Stimulated activated CD4-positive, alpha-beta T cell treated with anti-CD3 and anti-CD28 coated beads, Interleukin-4, amount 100 ng/mL, for 1 hour (primary cell): ENCODE measurements around the gene TRIM58.

Experiments used
- DNase-seq: peaks from one replicate; pipeline ENCODE4 v3.0.0-alpha.2; 2020

The TRIM58 gene, protein sequence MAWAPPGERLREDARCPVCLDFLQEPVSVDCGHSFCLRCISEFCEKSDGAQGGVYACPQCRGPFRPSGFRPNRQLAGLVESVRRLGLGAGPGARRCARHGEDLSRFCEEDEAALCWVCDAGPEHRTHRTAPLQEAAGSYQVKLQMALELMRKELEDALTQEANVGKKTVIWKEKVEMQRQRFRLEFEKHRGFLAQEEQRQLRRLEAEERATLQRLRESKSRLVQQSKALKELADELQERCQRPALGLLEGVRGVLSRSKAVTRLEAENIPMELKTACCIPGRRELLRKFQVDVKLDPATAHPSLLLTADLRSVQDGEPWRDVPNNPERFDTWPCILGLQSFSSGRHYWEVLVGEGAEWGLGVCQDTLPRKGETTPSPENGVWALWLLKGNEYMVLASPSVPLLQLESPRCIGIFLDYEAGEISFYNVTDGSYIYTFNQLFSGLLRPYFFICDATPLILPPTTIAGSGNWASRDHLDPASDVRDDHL

DNA sequence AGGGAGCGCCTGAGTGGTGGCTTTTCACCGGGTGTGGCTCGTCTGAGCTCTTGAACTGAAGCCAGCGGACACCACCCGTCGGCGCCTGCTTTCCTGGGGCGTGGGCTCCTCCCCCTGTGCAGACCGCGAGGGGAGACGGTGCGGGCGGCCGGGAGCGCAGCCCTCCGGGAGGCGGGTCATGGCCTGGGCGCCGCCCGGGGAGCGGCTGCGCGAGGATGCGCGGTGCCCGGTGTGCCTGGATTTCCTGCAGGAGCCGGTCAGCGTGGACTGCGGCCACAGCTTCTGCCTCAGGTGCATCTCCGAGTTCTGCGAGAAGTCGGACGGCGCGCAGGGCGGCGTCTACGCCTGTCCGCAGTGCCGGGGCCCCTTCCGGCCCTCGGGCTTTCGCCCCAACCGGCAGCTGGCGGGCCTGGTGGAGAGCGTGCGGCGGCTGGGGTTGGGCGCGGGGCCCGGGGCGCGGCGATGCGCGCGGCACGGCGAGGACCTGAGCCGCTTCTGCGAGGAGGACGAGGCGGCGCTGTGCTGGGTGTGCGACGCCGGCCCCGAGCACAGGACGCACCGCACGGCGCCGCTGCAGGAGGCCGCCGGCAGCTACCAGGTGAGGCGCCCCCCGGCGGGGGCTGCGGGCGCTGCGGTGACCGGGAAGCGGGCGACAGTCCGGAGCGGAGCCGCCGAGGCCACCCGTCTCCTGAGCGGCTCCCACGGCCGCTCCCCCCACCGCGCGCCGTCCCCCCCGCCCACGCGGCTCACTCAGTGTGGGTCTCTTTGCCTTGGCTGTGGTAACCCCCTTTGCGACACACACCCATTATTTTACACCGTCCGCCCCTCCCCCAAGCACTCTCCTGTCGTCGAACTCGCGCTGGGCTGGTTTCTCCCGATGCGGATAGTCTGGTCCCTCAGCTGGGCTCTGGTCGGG, at the start of gene TRIM58:
Gene TRIM58 (plus strand): TSS at position 119 of the 916 bp plus-strand sequence. CDS start 60 bp downstream, at position 179.
- DNase-seq: peak; percentile 17

DNA sequence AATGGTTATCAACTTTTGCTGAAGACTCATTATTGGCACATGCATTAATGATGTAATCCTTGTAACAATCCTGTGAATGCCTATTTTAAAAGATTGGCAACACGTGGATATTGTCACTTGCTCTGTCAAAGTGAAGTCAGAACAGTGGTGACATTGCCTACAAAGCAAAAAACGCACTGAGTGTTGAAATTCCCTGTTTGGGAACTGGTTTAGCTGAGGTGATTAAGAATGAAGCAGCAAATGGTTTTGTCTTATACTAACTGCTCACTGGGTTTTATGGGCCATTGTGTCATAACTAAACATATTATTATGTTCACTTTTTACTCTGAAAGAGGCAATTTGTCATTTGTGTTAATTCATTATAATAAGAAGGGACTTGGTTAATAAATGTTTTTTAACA, 44.4 kb upstream of the TRIM58 start:
- no peak for DNase-seq

DNA sequence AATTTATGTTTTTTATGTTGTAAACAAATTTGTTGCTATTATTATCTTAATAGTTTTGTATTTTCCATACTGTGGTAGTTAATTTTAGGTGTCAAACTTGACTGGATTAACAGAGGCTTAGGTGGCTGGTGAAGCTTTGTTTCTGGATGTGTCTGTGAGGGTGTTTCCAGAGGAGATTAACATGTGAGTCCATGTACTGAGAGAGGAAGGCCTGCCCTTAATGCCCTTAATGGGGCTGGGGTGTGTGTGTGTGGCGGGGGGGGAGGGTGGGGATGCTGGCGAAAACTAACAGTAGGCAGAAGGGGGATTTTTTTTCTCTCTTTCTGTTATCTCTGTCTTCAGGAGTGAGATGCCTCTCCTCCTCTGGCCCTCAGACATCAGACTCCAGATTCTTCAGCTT, 34.9 kb upstream of the TRIM58 start:
- DNase-seq: no peak

DNA sequence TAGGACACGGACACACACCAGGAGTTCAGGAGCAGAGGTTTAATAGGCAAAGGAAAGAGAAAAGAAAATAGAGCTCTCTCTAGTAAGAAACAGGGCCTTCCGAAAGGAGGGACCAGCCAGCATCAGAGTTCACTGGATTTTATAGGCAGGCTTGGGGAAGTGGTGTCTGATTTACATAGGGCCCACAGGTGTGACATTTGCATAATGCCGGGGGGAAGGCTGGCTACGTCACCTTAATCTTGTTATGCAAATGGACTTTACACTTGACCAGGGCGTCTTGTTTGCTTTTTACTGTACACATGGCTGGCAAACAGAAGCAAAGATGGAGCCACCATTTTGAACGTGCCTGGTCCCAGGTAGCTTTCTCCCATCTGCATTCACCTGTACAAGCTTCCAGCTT, 33.0 kb upstream of the TRIM58 start, which contains the start of gene OR14A16:
Gene OR14A16 (minus strand): TSS at position 97 of the 400 bp plus-strand sequence. CDS start 8,390 bp downstream, outside the sequence.
- DNase-seq: no peak

DNA sequence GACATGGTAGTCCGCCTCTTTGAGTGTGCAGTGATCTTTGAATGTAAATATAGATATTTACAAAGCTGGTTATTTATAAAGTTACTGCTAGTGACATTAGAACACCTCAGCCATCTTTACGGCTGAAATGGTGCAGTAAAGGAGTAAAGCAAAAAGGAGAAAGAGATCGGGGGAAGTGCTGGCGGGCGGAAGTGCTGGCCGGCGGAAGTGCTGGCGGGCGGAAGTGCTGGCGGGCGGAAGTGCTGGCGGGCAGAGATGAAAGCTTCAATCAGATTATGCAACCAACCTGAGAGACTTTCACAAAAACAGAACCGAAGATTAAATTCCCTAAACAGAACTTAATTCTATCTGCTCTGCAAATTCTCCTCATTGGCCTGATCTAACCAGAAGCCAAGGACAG, 31.6 kb upstream of the TRIM58 start:
- DNase-seq: no peak

DNA sequence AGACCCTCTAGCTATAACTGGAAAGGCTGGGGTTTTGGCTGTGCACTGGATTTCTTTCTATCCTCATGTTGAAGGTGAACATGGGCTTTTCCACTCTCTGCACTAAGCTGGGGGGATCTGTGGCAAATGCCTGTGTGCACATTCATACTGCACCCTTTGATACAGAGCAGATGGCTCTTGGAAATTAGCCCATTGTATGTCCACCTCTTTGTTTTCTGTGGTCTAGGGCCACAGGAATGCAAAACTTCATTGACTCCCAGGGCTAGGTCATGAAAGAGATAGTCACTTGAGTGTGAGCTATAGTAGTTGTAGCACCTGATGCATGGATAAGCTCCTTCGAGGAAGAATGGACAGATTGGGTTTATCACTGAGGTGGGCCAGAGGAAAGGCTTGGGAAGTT, 27.3 kb upstream of the TRIM58 start:
- DNase-seq: no peak

DNA sequence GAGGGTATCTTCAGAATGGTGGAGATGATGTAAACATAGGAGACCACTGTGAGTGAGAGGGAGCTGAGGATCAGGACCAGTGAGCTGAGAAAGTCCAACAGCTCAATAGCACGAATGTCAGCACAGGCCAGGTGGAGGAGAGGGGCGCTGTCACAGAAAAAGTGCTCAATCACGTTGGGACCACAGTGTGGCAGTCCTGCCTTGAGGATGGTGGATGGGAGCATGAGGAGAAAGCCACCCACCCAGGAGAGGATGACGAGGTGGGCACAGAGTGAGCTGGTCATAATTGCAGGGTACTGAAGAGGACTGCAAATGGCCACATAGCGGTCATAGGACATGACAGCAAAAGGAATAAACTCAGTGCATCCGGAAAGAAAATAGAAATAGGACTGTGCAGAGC, 23.4 kb upstream of the TRIM58 start:
- DNase-seq: no peak

DNA sequence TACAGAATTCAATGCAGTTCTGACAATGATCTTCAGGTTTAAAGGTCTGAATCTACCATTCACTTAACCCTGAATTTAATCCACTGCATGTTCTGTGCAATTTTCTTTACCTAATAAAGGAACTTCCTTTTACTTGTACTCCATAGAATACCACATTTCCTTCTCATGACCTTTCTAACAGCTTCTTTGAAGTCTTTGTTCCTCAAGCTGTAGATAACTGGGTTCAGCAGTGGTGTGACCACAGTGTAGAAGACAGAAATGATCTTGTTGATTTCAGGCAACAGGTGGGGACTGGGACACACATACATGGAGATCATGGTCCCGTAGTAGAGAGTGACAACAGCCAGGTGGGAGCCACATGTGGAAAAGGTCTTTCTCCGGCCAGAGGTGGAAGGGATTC, 16.2 kb upstream of the TRIM58 start:
- no peak for DNase-seq

DNA sequence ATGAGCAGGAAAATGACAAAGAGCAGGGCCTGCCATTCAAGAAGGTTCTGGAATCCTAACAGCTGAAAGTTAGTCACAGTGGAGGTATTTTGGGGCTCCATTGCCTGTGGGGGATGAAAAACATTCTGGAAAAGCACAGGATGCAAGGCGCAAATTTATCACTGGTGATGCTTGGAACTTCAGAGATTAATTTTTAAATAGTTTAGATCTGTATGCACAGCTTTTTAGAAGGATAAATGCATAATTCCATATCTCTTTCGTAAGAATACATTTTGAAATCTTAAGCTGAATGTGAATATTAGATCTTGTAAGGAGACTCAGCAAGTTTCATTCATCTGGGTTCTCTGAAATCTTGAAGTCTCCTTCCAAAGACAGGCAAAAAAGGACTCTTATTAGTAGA, 15.2 kb upstream of the TRIM58 start, which contains the start of gene OR11L1:
Gene OR11L1 (minus strand): TSS at position 101 of the 400 bp plus-strand sequence. CDS start 0 bp downstream, at position 101.
- DNase-seq: no peak

DNA sequence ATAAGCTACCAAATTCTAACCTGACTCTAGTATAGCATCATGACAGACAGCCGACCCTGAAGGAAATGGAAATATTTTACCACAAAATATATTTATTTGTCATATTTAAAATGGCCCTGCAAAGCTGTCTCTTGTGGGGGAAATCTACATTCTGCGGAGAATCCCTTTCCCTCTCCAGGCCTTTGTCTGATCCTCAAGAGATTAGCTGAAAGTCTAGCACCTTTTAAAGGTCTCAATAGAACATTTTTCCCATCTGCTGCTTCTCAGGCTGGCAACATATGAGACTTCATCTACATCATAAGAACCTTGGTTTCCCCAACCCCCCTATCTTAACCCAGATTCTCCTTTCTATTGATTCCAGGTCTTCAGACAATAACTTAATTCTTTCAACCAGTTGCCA, 13.6 kb upstream of the TRIM58 start:
- no peak for DNase-seq

DNA sequence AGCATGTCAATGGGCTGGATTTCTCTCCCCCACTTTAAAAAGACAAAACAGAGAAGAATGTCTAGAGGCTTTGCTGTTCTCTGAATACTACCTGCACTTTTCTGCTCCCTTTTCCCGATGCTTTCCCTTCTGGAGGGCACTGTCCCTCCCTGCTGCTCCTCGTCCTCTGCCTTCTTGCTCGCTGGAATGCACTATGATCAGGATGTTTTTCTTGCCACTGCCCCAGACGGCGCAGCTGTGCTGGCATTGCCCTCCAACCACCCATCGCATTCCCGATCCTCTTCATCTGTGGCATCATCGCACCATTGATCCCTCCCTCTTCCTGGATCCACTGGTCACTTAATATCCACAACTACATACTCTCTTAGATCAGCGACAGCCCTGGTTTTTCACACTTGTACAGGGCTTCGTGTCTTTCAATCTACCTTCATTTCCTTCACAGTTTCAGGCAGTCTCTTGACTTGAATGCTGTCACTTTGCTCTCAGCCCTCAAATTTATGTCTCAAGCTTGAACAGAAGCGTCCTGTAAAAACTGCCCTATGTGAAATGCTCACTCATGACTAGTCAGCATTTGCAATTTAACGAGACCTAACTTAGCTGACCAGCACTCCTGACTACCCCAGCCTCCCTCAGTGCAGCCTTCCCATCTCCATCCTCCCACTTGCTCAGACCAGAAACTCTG, 11.8 kb upstream of the TRIM58 start:
- DNase-seq: no peak

DNA sequence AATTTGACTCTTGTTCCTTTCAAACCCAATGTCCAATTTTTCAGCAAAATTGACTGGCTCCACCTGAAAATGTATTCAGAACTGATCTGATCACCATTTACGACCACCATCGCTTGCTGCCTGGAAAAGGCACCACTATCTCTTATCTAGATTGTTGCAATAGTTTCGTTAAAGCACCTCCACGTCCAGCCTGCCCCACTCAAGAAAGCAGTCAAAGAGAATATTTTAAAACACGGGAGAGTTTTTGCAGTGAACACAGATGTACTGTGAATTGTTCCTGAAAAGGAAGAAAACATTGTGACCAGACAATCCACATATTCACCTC, 11.3 kb upstream of the TRIM58 start:
- no peak for DNase-seq

DNA sequence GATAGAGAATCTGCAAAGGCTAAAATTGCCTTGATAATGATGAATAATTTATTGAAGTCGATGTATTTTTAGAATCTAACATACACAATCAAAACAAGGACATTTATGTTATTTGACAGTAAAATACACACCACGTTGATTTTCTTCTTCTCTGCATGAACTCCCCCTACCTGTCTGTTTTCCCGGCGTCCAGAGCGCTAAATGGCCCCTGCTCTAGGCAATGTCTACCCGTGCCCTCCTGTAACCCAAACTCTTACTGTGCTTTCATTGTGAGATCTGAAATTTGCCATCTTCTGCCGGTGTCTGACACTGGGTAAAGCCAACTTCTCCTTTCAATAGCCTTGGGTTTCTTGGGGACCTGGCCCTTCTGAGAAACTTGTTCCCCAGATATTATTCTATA, 8.6 kb upstream of the TRIM58 start:
- DNase-seq: no peak

DNA sequence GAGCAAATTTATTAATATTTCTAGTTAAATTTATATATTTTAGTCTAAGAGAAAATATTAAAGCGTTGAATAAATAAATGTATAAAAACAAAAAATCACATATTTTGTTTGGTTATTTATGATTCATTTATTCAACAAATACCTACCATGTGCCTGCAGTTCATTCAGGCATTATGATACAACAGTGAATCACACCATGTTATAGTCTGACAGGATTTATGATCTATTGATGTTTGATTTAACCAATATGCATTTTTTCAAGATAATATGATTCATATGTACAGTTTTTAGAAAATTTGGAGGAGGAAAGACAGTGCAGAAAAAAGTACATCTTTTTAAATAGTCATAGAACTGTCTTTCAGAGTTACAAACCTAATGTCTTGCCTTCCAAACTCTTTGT, 7.4 kb upstream of the TRIM58 start:
- DNase-seq: no peak

DNA sequence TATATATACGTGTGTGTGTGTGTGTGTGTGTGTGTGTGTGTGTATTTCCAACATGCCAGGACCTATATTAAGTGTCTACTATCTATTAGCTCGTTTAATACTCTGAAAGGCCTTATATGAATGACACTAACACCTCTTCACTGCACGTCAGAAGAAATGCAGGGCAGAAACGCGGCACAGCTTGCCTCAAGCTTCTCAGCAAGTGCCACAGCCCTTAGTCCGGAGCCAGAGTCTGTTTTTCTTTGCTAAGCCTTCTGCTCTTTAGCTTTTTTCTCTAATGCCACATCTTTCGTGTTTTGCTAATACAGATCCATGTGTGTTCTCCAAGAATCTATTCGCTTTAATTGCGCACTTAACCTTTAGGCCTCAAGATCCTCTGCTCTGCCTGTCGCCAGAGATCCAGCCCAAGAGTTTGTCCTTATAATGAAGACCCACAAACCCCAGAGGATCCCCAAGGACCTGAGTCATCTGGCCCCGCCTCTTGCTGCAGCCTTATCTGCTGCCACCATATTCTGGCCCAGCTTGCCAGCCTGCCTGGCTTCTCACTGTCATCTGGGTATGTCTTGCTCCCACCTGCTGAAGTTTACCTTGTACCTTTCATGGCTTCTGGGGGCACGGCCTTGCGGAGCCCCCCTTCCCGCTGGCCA, 2.0 kb upstream of the TRIM58 start:
- no peak for DNase-seq

DNA sequence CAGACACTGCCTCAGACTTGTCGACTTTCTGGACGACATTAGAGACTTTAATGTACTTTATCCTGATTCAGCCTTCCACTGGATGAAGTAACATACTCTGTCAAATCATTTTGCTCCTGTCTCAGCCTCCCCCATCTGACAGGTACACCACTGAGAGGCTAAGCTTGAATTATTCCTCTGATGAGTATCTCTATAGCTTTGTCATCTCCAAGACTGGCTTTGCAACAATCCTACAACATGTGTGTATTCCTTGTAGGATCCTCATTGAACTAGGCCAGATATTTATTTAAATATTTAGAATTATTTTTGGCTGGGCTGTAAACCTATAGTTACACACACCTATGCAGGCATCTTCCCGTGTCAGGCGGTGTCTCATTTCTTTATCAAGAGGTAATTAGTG, 1.1 kb upstream of the TRIM58 start:
- no peak for DNase-seq

DNA sequence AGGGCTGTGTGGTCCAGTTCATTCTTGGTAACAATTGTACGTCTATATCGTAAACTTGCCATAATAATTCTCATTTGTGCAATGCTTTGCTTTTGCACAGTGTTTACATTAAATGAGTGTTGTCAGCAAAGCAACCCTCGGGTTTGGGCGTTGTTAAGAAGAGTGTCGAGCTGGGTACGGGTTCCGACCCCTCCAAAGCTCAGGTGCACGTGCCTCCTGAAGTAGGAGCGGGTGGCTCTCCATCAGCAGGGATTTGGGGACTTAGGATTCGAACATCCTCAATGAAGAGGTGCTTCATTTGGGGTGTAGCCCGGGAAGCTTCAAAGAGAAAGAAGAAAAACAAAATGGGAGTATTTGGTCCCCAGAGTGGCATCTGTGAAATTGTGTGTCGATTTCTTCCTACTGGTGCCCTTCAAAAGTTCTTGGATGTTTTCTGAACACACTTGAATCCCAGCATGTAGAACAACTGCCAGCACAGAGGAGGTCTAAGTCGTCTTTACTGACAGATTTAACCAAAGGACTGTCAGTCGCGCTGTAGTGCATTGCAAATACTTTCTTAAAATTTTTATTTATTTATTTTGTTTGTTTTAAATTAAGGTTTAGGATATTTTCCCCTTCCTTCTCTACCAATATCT, 1.1 kb downstream of the TRIM58 start:
- DNase-seq: no peak

DNA sequence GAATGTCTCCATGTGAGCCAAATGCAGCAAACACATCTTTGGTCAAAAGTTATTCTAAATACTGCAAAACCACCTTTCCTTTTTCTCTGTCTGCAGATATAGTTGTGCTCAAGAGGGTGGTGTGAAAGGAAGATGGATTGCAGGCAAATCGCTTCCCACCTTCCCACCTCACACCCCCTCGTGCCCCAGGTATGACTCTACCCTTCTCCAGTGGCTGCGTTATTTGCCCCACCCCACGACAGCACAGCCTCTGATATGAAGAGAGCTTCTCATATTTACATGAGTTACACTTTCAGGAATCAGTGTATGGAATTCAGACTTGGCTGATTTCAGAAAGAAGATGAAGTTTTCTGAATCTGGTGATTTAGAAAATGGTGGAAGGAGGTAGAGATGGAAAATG, 5.8 kb downstream of the TRIM58 start:
- no peak for DNase-seq

DNA sequence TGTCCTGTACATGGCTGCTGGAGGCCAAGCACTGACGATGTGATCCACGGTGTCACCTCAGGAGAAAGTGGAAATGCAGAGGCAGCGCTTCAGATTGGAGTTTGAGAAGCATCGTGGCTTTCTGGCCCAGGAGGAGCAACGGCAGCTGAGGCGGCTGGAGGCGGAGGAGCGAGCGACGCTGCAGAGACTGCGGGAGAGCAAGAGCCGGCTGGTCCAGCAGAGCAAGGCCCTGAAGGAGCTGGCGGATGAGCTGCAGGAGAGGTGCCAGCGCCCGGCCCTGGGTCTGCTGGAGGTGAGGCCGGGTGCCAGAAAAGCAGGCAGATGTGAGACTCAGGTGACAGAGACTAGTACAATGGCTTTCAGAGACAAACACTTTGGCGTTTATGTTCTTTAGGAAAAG, 7.7 kb downstream of the TRIM58 start:
- DNase-seq: no peak

DNA sequence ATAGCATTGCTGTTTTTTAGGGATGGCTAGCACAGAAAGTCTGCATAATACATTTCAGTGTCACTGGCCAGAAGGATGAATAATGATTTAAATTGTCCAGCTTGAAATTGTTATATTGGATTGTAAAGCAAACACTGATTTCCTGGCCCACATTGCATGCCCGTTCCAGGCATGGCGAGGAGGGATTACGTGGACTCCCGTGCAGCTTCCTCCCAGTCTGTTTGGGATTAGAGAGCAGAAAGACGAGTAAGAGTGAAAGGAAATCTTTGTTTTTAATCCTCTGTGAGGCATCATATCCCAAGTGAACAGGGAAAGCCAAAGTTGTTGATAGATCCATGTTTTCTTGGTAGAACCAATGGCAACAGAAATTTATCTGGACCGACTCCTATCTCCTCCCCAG, 8.4 kb downstream of the TRIM58 start:
- DNase-seq: no peak

DNA sequence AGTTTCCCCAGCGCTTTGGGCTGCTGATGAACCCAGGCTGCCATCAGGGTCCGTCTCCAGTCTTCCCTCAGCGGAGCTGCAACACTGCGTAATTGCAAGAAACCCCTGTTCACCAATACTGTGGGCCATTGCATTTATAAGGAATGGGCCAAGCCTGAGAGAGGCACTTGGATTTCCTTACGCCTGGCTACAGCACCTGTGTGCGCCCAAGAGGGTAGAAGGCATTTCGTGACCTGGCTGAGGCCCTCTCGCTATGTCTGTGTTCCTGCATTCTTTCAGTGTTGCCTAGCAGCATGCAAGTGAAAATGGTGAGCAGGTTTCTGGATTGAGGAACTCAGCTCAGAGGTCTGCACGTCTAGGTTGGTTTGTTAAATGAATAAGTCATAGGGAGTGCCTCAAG, 26.4 kb downstream of the TRIM58 start:
- DNase-seq: no peak

DNA sequence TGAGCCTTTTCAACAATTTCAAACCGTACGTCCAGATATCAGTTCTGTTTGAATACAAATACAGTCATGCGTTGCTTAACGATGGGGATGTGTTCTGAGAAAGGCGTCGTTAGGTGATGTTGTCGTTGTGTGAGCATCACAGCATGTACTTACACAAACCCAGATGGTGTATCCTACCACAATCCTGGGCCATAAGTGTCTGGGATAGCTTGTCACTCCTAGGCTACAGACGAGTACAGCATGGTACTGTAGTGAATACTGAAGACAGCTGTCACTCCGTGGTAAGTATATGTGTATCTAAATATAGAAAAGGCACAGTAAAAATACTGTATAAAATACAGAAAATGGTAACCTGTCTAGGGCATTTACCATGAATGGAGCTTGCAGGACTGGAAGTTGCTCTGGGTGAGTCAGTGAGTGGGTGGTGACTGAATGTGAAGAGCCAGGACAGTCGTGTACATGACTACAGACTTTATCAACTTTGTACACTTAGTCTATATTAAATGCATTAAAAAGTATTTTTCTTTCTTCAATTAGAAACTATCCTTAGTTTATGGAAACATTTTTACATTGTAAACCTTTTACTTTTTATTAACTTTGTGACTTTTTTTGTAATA, 27.9 kb downstream of the TRIM58 start:
- DNase-seq: no peak
